Pons (tissue), 1 donor: ENCODE results near the gene POC1A.
A peak's percentile ranks its signal among the peaks of the same experiment; 100 is the strongest.

Experiments
- DNase-seq: peaks from one replicate; pipeline ENCODE4 v3.0.0-alpha.2; 2016; ENCODE audit warnings: low spot score

Gene POC1A

DNA sequence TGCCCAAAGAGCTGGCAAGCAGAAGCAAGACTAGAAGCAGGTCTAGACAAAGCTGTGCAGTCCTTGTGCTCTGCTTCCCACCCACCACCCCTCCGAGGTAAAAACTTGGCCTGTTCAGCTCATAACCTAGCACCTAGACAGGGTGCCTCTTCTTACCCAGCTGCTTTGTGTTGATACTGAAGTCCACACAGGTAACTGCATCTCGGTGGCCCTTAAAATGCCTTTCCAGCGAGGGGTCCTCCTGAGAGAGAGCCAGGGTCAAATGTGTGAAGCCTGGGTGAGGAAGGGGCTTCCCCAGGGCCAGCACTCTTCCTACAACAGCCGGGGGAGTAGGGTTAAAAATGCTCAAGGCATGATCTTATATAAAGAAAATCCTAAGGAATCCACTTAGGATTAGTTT, 3.4 kb downstream of the POC1A start:
- DNase-seq, result no peak

- no peak for DNase-seq
Observed at GRCh38 chr3:52150357-52150756, 3.9 kb downstream of the POC1A start.

DNA sequence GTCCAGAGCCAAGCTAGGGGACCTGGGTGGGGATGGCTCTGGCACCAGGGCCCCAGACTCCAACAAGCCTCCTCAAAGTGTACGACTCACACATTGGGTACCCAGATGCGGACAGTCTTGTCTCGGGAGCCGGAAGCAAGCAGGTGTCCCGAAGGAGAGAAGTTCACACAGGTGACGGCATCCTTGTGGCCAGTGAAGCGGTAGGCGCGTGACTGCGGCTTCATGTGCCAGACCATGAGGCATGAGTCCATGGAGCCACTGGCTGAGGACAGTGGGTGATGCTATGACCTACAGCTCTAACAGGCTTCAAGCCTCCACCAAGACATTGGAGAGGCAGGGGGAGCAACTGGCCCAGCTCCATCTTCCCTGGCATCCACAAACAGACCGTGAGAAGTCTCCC, 4.5 kb downstream of the POC1A start:
- no peak for DNase-seq

GRCh38 chr3:52149021-52149420, 5.2 kb downstream of the POC1A start:
- no peak for DNase-seq

DNA sequence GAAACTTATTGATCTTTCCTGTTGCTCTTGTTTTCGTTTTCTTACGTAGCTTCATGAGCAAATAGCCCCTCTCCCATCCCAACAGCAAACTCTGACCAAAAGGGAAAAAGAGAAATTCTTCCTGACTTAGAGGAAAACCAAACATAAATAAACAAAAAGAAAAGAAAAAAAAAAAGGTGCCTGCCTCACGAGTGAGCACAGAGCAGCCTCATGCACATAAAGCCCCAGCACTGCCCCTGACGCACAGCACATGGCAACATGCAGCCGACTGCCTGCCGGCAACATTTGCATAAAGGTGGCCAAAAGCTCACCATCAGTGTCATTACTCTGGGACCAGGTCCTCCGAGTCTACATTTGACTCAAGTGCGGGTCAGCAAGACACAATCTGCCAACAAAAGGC, 6.4 kb downstream of the POC1A start:
- no peak for DNase-seq

GRCh38 chr3:52146811-52147210, 7.4 kb downstream of the POC1A start:
- no peak for DNase-seq

DNA sequence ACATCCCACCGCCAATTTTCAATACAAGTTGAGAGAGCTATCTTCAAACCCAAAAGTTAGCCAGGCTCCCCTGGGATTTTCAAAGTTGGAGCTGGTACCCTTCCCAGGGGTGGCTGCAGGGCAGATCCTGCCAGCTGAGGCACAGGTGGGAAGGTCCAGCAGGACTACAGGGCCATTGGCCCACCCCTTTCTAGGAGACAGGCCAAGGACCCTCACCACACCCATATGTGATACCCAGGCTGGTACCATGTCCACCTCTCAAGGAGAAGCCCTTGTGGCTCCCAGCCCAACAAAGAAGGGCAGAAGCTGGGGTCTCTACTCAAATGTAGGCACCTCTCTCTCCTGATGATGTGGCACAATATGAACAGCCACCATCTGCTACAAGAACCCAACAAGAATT, 8.0 kb downstream of the POC1A start:
- no peak for DNase-seq

DNA sequence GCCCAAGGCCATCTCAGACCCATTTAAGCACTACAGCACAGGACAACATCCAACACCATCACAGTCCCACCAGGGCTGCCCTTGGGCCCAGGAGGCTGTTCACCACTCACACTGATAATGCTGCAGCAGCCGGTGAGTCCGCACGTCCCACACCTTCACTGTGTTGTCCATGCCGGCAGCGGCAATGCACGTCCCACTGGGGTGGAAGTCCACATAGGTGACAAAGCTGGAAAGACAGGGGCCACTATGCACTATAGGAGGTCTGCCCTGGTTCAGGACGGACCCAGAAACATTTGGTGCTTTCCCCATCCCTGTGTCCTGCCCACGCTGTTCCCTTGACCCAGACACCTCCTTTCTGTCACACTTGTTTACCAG, 8.5 kb downstream of the POC1A start:
- DNase-seq, result no peak

DNA sequence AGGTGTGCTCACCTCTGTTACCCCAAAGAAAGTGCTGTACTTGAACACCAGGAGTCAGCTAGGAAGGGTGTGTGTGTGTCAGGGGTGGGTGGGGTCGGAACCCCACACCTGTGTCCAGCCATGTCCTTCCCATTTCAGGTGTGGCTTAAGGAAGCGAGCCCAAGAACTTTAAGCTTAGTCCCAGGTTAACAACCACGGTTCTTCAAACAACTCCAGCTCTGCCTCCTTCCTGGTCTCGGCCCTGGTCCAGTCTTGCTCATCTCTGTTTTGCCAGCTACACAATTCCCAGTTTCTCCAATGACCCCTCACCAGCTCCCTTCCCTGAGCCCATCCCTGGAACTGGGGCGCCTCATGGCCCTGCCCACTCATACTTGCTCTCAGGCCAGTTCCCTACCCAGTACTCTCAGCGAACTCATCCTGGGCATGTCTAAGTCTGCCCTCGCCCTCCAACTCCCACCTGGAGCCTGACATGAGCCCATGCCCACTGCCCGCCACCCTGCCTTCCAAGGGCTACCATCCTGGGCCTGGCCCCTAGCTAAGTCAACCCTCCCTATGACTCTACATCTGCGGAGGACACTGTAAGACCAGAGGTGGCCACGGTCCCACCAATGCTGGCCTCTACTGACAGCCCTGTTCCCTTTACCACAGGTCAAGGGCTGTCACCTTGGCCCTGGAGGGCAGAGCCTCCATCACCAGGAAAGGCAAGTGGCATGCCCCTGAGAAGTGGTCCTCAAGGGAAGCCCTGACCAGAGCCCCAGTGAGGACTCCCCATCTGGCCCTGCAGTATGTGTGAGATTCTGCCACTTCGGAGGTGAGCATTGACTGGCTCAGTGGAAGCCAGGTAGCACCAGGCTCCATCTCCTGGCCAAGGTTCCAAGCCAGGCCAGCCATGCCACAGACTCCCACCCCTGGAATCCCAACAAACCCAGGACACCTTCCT, 9.2 kb downstream of the POC1A start:
- DNase-seq, result no peak

DNA sequence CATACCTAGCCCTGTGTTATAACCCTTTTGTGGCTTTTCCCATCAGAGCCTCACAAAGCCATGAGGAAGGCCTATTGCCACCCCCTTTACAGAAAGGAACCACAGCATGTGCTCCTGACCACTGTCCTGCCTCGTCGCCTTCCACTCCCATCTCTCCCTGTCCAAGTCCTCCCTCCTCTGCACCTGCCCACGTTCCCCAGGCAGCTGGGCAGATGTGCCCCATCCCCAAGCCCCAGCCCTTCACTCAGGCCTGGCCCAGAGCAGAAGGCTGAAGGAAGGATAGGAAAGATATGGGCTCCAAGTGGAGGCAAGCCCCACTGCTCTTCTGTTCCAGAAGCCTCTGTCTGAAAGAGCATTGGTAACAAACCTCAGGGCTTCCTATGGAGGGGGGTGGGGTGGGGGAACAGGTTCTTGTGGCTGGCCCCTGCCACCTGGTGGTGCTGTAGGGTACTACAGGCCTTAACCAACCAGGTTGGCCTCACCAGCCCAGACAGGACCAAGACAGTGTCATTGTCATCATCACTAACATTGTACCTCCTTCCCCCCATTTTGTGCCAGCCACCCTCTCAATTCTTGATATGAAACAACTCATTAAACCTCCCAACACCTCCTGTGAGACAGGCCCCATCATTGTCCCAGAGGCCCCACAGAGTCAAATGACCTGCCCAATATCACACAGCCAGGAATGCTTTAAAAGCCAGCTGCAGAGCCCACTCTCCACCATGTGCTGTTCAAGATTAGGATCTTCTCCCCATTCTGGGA, 10.0 kb downstream of the POC1A start:
- peak; percentile 80 for DNase-seq

DNA sequence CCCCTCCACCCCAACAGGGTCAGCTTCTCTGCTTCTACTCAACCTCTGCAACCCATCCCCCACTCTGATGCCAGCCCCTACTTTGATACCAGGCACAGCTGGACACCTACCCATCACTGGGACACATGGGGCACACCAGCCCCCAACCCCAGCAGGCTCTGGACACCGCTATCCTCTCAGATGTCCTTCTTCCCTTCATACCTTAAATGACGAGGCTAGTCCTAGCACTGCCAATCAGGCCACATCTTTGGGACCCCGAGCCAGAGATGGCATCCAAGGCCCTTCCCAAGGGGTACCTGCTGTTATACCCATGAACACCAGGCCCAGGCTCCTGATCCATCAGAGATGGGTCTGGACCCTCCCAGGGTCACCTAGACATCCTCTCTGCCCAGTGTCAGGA, 10.6 kb downstream of the POC1A start:
- no peak for DNase-seq

DNA sequence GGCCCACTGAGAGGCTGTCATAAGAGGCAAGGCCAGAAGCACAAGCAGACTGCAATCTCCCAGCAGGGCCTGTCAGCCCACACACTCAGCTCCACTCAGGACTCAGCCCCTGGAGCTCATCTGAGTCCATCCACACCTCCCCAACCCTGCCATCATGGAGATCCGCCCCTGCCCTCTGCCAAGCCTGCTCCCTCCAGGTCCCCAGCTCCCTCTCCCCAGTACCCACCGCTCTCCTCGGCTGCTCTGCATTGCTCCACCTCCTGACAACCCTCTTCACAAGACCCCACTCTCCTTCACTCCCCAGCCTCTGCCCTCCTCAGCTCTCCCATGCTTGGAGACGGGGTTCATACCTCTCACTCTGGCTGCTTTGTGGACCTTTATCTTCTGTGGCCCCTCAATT, 11.1 kb downstream of the POC1A start:
- DNase-seq, result no peak

DNA sequence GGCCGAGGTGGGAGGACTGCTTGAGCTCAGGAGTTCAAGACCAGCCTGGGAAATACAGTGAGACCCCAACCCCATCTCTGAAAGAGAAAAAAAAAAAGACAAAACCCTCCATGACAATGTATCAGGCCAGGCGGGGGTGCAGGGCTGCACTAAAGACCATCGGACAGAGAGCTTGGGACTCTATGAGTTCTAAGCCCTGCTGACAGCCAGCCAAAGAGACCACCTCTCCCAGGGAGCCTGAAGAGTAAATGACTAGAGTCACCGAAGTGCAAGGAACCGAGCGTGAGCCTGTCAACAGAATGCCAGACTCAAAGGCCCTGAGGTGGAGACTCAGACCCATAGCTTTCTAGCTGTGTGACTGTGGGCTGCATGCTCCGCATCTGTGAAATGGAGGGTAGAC, 12.5 kb downstream of the POC1A start:
- DNase-seq, result no peak

- no peak for DNase-seq
Observed at GRCh38 chr3:52140769-52141168, 13.5 kb downstream of the POC1A start.

DNA sequence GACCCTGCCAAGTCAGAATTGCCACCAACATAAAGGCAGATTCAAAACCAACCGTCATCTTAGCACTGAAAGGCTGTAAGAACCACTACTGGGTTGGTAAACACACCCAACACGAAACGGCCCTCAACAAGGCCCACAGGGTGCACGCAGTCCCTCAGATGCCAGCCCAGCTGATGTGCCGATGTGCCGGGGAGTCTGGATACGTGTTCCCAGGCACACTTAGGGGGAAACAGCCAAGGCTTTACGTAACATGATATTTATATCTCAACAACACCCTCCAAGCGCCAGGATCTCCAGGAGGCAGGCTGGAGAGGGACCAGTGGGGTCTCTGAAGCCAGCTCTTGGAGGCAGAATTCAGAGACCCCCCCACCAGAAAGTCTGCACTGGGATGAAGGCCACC, 14.2 kb downstream of the POC1A start:
- DNase-seq, result no peak

DNA sequence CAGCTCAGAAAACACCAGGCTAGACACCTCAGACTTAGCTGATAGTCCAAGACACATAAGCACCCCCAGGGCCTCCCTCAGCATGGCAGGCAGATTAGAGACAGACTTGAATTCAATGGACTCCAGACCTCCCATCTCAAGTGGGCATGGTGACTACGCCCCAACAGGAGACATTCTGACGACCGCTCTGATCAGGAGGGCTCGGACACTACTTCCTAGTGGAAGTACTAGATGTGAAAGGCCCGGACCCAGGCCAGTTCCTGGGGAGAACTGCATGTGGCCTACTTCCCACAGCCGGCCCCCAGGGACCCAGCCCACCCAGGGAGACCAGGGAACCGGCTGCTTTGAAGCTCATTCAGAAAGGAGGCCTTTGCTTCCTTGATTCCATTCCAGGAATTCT, 16.9 kb downstream of the POC1A start:
- DNase-seq, result no peak

DNA sequence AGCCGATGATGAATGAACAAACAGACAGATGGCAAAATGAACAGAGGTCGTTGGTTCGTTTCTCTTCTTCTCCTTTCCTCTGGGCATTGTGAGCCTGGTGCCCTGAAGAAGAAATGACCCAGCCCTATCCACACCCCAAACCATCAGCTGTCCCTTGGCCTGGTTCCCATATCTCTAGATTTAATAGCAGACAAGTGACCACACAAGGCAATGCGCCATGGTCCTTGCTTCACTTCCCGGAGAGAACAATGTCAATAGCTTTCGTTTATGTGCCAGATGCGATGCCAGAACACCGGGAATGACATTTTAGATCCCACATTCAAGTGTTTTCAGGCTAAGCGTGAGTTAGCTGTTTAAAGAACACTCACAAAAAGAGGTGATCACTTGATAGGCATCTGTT, 17.7 kb downstream of the POC1A start:
- DNase-seq, result peak; percentile 52

- DNase-seq, result no peak
Observed at GRCh38 chr3:52135332-52135731, 18.9 kb downstream of the POC1A start.

DNA sequence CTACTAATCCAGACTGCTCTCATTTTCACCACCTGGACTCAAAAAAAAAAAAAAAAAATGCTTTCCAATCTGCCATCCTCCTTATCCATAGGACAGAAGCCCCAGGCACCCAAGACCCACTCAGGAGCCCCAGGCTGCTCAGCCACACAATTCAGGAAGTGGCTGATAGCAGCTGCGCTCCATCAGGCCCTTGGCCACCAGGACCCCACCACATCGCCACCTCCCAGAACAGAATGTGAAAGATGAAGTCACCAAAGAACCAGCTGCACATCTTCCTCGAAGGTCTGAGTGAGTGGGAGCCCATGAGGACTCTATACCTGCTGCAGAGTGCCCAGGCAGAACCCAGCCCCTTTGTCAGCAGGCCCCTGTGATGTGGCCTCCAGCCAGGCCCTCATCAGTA, 19.5 kb downstream of the POC1A start:
- DNase-seq, result no peak

DNA sequence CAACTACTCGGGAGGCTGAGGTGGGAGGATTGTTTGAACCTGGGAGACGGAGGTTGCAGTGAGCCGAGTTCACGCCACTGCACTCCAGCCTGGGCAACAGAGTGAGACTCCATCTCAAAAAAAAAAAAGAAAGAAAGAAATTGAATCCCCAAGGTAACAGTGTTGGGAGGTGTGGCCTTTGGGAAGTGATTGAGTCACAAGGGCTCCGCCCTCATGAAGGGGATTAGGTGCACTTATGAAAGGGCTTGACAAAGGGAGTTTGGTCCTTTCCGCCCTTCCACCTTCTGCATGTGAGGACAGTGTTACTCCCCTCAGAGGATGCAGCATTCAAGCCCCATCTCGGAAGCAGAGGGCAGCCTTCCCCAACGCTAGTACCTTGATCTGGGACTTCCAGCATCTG, 21.3 kb downstream of the POC1A start:
- DNase-seq, result no peak

DNA sequence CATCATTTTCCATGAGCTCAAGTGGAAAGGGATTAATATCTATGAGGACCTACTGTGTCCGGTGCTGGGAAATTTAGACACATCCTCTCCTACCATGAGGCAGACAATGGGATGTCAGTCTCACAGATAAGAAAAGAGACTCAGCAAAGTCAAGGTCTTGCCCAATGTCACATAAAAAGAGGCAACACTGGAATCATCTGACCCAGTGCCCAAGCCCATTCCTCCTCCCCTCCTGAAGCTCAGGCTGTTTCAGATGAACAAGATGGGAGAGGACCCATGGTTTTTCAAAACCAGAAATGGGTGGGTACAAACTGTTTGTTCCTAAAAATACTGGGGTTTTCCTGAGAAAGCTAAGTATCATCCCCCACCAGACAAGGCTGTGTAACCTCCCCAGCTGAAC, 22.2 kb downstream of the POC1A start:
- no peak for DNase-seq

DNA sequence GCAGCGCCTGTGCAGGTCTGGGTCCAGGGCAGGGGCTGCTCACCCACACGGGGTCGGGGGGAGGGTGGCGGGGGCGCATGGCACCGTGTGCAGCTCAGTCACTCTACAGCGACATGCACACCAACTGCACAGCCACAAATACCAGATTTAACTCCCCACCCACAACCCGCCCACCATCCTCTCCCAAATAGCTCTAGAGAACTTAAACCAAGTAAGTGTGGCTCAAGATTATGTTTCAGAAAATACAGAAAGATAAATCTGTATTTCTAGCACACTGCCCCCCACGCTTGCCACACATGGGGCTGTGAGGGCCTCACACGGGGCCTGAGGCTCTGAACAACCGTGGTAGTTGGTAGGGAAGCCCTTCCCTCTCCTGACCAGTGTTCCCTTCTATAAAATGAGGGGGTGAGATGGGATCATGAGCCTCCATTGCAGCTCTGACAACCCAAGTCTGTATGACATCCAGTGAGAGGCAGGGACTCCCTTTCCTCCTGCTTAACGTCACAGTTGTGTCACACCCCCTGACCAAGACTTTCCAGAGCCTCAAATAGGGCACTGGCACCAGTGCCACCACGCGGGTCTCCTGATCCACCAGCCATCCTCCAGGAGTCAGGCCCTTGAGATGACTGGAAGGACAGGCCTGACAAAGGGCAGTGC, 23.1 kb downstream of the POC1A start:
- DNase-seq, result no peak

GRCh38 chr3:52128118-52128683, 26.0 kb downstream of the POC1A start:
- no peak for DNase-seq
